AG10803 (cell line): ENCODE data around the gene AFG1L.
"Not testable (repeated sequence)": the region's sequence is repeated elsewhere in the genome, so short reads cannot be mapped to it uniquely, and the experiment has no call there.

Source experiments
- DNase-seq: peaks from one replicate; pipeline ENCODE4 v3.0.0; 2010; ENCODE audit warnings: low read depth
- H3K4me3 ChIP-seq: 2 replicates; pipeline ENCODE4 v1.5.1; 2011; ENCODE audit warnings: mild to moderate bottlenecking, low read length, control low read depth
- TF ChIP-seq, protein P1 (sequence below): conservative IDR thresholded peaks from 2 replicates; pipeline ENCODE4 v1.5.1; 2011; ENCODE audit warnings: mild to moderate bottlenecking, low read length, control low read depth, inconsistent platforms

AFG1L gene

GRCh38 chr6:108380876-108381275 lies 86.0 kb downstream of the AFG1L start:
- DNase-seq, result no peak
- TF ChIP-seq, protein P1, sequence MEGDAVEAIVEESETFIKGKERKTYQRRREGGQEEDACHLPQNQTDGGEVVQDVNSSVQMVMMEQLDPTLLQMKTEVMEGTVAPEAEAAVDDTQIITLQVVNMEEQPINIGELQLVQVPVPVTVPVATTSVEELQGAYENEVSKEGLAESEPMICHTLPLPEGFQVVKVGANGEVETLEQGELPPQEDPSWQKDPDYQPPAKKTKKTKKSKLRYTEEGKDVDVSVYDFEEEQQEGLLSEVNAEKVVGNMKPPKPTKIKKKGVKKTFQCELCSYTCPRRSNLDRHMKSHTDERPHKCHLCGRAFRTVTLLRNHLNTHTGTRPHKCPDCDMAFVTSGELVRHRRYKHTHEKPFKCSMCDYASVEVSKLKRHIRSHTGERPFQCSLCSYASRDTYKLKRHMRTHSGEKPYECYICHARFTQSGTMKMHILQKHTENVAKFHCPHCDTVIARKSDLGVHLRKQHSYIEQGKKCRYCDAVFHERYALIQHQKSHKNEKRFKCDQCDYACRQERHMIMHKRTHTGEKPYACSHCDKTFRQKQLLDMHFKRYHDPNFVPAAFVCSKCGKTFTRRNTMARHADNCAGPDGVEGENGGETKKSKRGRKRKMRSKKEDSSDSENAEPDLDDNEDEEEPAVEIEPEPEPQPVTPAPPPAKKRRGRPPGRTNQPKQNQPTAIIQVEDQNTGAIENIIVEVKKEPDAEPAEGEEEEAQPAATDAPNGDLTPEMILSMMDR, result no peak
- no peak overlapping the region for H3K4me3 ChIP-seq

DNA sequence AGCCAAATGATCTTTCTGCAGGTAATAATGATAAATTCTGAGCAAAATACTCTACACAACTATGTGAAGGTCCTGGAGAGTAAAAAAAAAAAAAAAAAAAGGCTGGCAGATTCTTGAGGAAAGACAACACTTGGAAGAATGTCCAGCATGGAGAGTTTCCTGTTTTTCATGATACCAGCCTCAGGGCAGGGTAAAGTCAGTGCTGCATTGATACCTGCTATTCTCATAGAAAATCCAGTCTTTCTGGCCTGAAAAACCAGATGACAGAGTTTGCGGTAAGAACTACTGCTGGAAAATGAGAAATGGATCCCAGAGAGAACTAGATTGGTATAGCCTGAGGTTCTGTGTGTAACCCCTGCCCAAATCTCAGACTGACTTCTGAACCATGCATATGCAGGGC lies 89.1 kb downstream of the AFG1L start:
- TF ChIP-seq, protein P1, result no peak
- no peak overlapping the region for H3K4me3 ChIP-seq
- DNase-seq, result no peak

GRCh38 chr6:108389190-108389589 lies 94.3 kb downstream of the AFG1L start:
- H3K4me3 ChIP-seq, DNase-seq: not testable (repeated sequence)

GRCh38 chr6:108395297-108395696 lies 100.4 kb downstream of the AFG1L start:
- no peak overlapping the region for H3K4me3 ChIP-seq
- TF ChIP-seq, protein P1, result no peak
- DNase-seq, result no peak

- no peak overlapping the region for H3K4me3 ChIP-seq
- no peak for DNase-seq
- TF ChIP-seq, protein P1, result no peak
These were observed 108.4 kb downstream of the AFG1L start for GRCh38 chr6:108403236-108403635.

DNA sequence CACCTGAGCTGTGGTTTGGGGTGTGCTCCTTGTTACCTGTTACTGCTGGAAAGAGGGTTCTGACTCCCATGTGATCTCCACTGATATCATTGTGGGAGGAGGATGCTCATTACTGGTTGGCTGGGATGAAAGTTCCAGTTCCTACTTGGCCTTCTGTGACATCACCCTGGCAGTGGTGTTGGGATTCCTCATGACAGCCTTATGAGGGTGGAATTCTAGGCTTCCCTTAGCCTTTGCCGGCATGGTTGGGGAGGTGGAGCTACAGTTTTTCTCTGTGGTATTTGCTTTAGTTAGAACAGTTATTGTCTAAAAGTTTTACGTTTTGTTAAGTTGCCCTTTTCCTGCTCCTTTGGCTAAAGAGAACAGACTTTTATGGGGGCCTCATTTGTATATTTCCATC lies 112.1 kb downstream of the AFG1L start:
- H3K4me3 ChIP-seq, result no peak overlapping the region
- TF ChIP-seq, protein P1, result no peak
- no peak for DNase-seq

- peak; percentile 60 for DNase-seq
- TF ChIP-seq, protein P1, result no peak
- no peak overlapping the region for H3K4me3 ChIP-seq
These were observed 113.3 kb downstream of the AFG1L start for GRCh38 chr6:108407904-108408827.
